Prostate gland (tissue), 2 donors: ENCODE results near the gene SLC22A17. TPM values are rescaled to one million over a fixed set of nuclear protein-coding genes. Genes with fewer than 3 reads are reported as not detected.

ENCODE experiments used
- DNase-seq: peaks from one replicate; pipeline ENCODE4 v3.0.0-alpha.2; 2019; ENCODE audit warnings: low spot score
- H3K27ac ChIP-seq, 2 donors: fragments of 200-600 bp; sonication (generic); 2 replicates each; pipeline ENCODE4 v1.5.1; 2017 to 2019
- H3K27me3 ChIP-seq: fragments of 200-600 bp; sonication (generic); replicated peaks from 2 replicates; pipeline ENCODE4 v1.5.1; 2019; ENCODE audit not compliant: insufficient read depth
- H3K36me3 ChIP-seq, 2 donors: fragments of 200-600 bp; sonication (generic); 1 replicate in 1 of 2; 2 replicates in 1 of 2; pipeline versions ENCODE4 v1.5.1 to v1.8.1; 2017 to 2019
- H3K4me1 ChIP-seq: fragments of 200-600 bp; sonication (generic); replicated peaks from 2 replicates; pipeline ENCODE4 v1.5.1; 2019
- H3K4me3 ChIP-seq, 2 donors: fragments of 200-600 bp; sonication (generic); 2 replicates each; pipeline ENCODE4 v1.5.1; 2017 to 2019
- H3K9me3 ChIP-seq: fragments of 200-600 bp; sonication (generic); 2 replicates; pipeline ENCODE4 v1.5.1; 2017
- POLR2A ChIP-seq: fragments of 450-650 bp; IDR thresholded peaks from one replicate; pipeline ENCODE4 v1.6.1; 2016; ENCODE audit warnings: antibody characterized with exemption, mild to moderate bottlenecking
- POLR2AphosphoS5 ChIP-seq: sonication (generic); formaldehyde crosslinking; IDR thresholded peaks from one replicate; pipeline ENCODE4 v1.6.1; 2017; ENCODE audit warnings: antibody characterized with exemption
- WGBS: methylation state at CpG from one replicate; pipeline ENCODE4 v1.1.5; 2018; 5-methylcytosine and 5-hydroxymethylcytosine counted together
- intact Hi-C: fragments of 100-400 bp; cut with DNase I; formaldehyde crosslinking; loops from one replicate; pipeline ENCODE4 v1.14.2; 2022
- total RNA-seq, 2 donors: library from RNA; depleted of rRNA; stranded (reverse); fragments of >200 nt; gene quantifications; one replicate each; pipeline ENCODE4 v1.1.0, GENCODE V29; 2016
- TF ChIP-seq, protein P1 (sequence below), 4 experiments: fragments of 200-600 bp in 2 of 4; fragments of 450-650 bp in 2 of 4; sonication (generic) in 2 of 4; IDR thresholded peaks; 1 replicate in 3 of 4; 2 replicates in 1 of 4; pipeline ENCODE4 v1.5.1; 2016 to 2019; ENCODE audit warnings: antibody characterized with exemption in 4 of 4, mild to moderate bottlenecking in 2 of 4, moderate library complexity in 2 of 4

The SLC22A17 gene
- total RNA-seq, 2 donors from 2014 or later: 207 to 351 TPM

DNA sequence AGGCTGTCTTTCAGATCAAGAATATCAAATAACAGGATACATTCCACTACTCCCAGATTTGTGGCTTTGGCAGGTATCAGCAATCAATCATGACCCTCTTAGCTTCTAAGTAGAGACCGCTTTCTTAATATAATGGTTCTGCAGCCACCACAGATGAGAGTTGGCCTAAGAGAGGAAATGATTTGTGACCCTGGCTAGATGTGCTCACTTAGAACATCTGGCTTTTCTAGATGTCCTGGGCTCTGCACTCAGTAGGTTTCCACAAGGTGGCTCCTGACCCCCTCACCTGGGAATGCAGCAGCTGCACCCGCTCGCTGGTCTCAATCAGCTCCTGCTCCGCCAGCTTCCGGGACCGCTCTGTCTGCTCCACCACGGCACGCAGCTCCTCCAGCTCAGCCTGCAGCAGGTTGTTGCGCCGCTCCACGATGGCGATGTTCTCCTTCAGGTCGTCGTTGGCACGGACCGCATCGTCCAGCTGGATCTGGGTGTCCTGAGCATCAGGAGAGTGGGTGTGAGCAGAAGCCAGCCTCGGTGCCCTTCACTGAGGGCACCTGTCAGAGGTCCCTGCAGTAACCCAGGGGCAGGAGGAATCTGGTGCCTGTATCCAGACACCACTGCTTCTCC is 33.1 kb upstream of the SLC22A17 start:
- WGBS: 84% methylated on average over 18 of the region's 18 CpGs
- DNase-seq: no peak
- Histone ChIP-seq H3K27ac (no peak overlapping the region), H3K27me3 (no peaks in the 10 kb centered on the region), H3K36me3 (no peaks in the 10 kb centered on the region), H3K4me1 (no peaks in the 10 kb centered on the region), H3K4me3 (no peak overlapping the region), H3K9me3 (no peaks in the 10 kb centered on the region)
- TF ChIP-seq POLR2A (no peak), POLR2AphosphoS5 (no peak)
- TF ChIP-seq, protein P1, sequence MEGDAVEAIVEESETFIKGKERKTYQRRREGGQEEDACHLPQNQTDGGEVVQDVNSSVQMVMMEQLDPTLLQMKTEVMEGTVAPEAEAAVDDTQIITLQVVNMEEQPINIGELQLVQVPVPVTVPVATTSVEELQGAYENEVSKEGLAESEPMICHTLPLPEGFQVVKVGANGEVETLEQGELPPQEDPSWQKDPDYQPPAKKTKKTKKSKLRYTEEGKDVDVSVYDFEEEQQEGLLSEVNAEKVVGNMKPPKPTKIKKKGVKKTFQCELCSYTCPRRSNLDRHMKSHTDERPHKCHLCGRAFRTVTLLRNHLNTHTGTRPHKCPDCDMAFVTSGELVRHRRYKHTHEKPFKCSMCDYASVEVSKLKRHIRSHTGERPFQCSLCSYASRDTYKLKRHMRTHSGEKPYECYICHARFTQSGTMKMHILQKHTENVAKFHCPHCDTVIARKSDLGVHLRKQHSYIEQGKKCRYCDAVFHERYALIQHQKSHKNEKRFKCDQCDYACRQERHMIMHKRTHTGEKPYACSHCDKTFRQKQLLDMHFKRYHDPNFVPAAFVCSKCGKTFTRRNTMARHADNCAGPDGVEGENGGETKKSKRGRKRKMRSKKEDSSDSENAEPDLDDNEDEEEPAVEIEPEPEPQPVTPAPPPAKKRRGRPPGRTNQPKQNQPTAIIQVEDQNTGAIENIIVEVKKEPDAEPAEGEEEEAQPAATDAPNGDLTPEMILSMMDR (IDR thresholded peaks at IDR 0.05): no peak
- intact Hi-C loops: no loop called here

DNA sequence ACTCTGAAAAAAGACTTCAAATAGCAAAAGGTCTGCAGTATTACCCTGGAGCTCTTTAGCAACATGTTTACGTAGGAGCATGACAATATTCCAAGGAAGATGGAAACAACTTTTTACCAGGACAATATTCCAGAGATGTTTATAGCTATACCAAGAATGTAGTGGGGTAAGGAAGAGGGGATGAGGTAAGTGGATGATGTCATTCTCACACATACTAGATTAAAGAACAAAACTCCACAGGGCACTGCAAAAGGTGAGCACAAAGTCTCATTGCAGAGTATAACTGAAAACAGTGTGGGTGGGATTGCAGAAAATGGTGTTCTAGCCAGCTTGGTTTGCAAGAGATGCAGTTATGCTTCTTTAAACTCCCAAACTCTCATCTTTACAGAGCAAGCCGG is 32.6 kb upstream of the SLC22A17 start:
- Histone ChIP-seq H3K4me1 (no peaks in the 10 kb centered on the region), H3K9me3 (no peaks in the 10 kb centered on the region), H3K27me3 (no peaks in the 10 kb centered on the region), H3K4me3 (no peak overlapping the region), H3K36me3 (no peaks in the 10 kb centered on the region), H3K27ac (no peak overlapping the region)
- DNase-seq: no peak
- intact Hi-C loops: no loop called here
- TF ChIP-seq, protein P1 (IDR thresholded peaks at IDR 0.05): no peak
- TF ChIP-seq POLR2A (no peak), POLR2AphosphoS5 (no peak)
- WGBS: 72% methylated on average over 2 of the region's 2 CpGs

DNA sequence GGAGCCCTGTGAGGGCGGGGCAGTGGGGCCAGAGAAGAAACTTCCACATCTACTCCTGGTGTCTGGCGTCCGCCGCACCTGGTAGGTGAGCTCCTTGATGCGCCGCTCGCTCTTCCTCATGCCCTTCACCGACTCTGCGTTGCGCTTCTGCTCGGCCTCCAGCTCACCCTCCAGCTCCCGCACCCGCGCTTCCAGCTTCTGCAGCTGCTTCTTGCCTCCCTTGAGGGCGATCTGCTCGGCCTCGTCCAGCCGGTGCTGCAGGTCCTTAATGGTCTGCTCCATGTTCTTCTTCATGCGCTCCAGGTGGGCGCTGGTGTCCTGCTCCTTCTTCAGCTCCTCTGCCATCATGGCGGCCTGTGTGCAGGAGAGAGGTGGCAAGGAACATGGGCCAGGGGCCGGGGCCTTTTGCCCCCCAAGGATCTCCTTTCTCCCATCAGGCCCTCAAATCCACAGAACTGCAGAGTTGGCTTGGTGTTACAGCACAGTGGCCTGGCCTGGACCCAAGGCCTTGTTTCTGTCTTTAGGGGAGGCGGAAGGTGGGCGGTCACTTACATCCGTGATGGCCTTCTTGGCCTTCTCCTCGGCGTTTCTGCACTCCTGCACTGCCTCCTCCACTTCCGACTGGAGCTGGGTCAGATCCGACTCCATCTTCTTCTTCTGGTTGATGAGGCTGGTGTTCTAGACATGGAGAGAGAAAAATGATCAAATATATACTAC is 31.8 kb upstream of the SLC22A17 start:
- no peaks in the 10 kb centered on the region for H3K4me1 ChIP-seq
- no peaks in the 10 kb centered on the region for H3K27me3 ChIP-seq
- TF ChIP-seq, protein P1 (IDR thresholded peaks at IDR 0.05): no peak
- TF ChIP-seq POLR2AphosphoS5: no peak
- no peak for TF ChIP-seq POLR2A
- no peak for DNase-seq
- WGBS: 91% methylated on average over 29 of the region's 29 CpGs
- no peaks in the 10 kb centered on the region for H3K36me3 ChIP-seq
- intact Hi-C loops: loop anchor here (5.0 kb wide), 1 partner anchor 122 kb away; no protein-coding TSS in a partner anchor
- H3K4me3 ChIP-seq: no peak overlapping the region
- no peaks in the 10 kb centered on the region for H3K9me3 ChIP-seq
- H3K27ac ChIP-seq: no peak overlapping the region

DNA sequence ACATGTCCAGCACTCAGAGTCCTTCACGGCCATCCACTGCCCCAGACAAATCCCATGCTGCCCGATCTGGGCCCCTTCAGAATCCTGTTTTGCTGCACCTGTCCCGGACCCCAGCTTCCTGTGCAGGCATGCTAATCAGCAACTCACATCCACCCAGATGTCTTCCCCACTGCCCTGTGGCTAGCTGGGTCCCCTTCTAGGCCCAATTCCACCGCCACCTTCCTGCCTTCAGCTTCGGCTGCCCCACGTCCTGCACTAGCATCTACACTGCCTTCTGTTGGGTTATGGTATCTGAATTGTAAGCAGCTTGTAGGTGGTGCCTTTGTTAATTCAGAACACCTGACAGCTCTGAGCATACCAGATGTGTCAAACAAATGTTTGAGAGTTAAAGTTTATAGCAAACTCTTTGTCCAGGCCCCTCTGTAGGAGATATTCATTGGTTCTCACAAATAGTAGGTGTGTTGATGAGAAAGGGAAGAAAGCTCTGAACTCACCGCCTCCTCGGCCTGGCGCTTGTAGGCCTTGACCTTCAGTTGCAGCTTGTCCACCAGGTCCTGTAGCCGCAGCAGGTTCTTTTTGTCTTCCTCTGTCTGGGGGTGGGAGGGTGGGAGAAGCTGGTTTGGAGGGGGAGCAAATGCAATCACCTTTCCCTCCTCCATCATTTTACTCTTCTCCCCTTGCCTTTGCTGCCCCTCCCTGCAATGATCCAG is 30.2 kb upstream of the SLC22A17 start:
- H3K4me1 ChIP-seq: no peaks in the 10 kb centered on the region
- TF ChIP-seq POLR2AphosphoS5 (no peak), POLR2A (no peak)
- TF ChIP-seq, protein P1 (IDR thresholded peaks at IDR 0.05): no peak
- H3K36me3 ChIP-seq: no peaks in the 10 kb centered on the region
- DNase-seq: no peak
- intact Hi-C loops: loop anchor here (5.0 kb wide), 1 partner anchor 121 kb away; no protein-coding TSS in a partner anchor
- no peaks in the 10 kb centered on the region for H3K9me3 ChIP-seq
- H3K4me3 ChIP-seq: no peak overlapping the region
- WGBS: 82% methylated on average over 10 of the region's 10 CpGs
- no peaks in the 10 kb centered on the region for H3K27me3 ChIP-seq
- no peak overlapping the region for H3K27ac ChIP-seq
